Measurements from ENCODE around the gene FHOD1.

The FHOD1 gene

DNA sequence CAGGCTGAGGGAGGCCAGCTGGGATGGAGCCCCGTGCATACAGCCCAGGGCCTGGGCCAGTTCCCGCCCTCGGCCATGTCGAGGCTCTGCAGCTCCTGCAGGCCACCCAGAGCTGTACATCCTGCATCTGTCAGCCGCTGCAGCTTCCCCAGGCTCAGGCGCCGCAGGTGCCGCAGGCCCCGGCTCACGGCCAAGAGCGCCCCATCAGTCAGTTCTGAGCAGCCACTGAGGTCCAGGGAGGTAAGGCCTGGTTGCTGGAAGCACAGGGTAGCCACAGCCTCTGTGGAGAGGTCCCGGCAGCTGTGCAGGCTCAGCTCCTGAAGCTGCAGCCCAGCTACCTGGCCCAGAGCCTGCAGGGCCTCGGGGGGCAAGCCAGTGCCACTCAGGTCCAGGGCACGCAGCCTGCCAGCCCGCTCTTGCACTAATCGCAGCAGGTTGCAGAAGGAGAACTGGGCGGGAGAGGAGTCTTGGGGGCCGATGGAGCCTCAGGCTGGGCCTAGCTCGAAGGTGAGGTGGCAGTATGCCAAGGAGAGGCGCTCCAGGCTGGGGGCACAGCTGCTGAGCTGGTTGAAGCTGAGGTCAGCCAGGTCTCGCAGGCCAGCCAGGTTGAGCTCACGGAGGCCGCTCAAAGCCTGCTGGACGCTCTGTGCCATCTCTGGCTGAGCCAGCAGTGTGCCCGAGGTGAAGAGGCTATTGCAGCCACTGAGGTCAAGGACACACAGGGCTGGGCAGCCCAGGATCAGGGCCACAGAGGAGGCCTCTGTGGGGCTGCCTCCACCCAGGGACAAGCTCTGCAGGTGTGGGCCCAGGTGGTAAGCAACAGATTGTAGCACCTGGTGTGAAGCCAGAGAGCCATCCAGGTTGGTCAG, 37.0 kb downstream of the FHOD1 start:
- DNase-seq (ENCODE audit: low read depth in 1 of 2, low spot score in 1 of 2) = no peak
- TF ChIP-seq, protein P1, sequence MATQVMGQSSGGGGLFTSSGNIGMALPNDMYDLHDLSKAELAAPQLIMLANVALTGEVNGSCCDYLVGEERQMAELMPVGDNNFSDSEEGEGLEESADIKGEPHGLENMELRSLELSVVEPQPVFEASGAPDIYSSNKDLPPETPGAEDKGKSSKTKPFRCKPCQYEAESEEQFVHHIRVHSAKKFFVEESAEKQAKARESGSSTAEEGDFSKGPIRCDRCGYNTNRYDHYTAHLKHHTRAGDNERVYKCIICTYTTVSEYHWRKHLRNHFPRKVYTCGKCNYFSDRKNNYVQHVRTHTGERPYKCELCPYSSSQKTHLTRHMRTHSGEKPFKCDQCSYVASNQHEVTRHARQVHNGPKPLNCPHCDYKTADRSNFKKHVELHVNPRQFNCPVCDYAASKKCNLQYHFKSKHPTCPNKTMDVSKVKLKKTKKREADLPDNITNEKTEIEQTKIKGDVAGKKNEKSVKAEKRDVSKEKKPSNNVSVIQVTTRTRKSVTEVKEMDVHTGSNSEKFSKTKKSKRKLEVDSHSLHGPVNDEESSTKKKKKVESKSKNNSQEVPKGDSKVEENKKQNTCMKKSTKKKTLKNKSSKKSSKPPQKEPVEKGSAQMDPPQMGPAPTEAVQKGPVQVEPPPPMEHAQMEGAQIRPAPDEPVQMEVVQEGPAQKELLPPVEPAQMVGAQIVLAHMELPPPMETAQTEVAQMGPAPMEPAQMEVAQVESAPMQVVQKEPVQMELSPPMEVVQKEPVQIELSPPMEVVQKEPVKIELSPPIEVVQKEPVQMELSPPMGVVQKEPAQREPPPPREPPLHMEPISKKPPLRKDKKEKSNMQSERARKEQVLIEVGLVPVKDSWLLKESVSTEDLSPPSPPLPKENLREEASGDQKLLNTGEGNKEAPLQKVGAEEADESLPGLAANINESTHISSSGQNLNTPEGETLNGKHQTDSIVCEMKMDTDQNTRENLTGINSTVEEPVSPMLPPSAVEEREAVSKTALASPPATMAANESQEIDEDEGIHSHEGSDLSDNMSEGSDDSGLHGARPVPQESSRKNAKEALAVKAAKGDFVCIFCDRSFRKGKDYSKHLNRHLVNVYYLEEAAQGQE (IDR thresholded peaks at IDR 0.05; ENCODE audit: insufficient replicate concordance, low read depth) = no peak
- no peak for TF ChIP-seq SPI1 (IDR thresholded peaks at IDR 0.05; ENCODE audit: borderline replicate concordance, low read depth)
- TF ChIP-seq GABPA (IDR thresholded peaks at IDR 0.05; ENCODE audit: low read depth) = no peak
- no peak for TF ChIP-seq POLR2AphosphoS5 (IDR thresholded peaks at IDR 0.05; ENCODE audit: low read depth)
- Histone ChIP-seq H3K27me3 (ENCODE audit: insufficient read depth, poor library complexity, severe bottlenecking) (no peaks in the 10 kb centered on the region), H3K27ac (replicated peaks) (no peak overlapping the region), H3K4me3 (replicated peaks; ENCODE audit: insufficient read depth, low read length) (no peak overlapping the region)

DNA sequence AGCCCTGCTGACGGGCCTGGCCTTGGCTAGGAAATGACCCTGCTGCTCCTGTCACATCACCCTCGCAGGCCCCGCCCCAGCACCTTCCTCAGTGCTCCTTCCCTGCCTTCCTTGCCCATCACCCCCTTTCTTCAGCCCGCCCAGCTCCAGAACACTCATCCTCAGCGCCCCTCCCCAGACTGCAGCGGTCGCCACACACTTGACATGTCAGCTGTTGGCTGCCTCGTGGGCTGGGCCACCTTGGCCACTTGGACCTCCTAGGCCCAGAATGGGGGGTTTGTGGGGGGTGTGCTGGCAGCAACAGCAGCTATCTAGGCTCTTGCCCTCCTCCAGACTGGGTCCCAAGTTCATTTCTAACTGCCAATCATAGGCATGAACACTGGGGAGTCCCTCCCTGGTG, 37.7 kb downstream of the FHOD1 start:
- no peak overlapping the region for H3K27ac ChIP-seq (replicated peaks)
- TF ChIP-seq POLR2AphosphoS5 (IDR thresholded peaks at IDR 0.05; ENCODE audit: low read depth) = no peak
- H3K27me3 ChIP-seq (ENCODE audit: insufficient read depth, poor library complexity, severe bottlenecking) = no peaks in the 10 kb centered on the region
- no peak for DNase-seq (ENCODE audit: low read depth in 1 of 2, low spot score in 1 of 2)
- H3K4me3 ChIP-seq (replicated peaks; ENCODE audit: insufficient read depth, low read length) = no peak overlapping the region

DNA sequence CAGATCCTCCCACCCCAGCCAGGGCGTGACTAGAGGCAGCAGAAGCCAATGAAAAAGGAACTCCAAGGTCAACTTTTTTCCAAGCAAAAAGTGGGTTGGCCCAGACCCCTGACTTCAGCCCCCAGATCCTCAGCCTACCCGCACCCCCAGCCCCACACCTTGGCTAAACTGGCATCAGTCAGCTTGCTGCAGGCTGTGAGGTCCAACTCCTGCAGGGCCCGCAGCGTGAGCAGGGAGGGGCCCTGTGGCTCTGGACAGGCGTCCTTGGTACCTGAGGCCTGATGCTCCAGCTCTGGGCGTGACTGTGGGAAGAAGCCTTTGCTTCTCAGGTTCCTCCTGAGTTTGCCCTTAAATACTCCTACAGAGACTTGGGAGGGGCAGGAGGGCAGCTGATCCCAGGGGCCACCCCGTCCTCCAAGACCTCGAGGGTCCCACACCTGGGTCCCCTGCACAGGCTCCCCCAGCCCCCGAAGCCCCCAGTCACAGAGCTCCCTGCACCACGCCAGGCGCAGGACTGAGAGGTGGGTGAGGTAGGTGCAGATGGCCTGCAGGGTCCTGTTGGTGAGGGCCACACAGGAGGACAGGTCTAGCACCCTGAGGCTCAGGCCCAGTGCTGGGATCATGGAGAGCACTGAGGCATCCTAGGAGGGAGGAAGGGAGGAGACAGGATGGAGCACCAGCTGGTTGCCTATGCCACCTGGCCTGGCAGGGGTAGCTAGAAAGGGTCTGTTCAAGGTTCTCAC, 39.0 kb downstream of the FHOD1 start:
- DNase-seq (ENCODE audit: low read depth in 1 of 2, low spot score in 1 of 2) = no peak
- Histone ChIP-seq H3K27me3 (ENCODE audit: insufficient read depth, poor library complexity, severe bottlenecking) (no peaks in the 10 kb centered on the region), H3K4me3 (replicated peaks; ENCODE audit: insufficient read depth, low read length) (no peak overlapping the region), H3K27ac (replicated peaks) (no peak overlapping the region)
- TF ChIP-seq, protein P1 (IDR thresholded peaks at IDR 0.05; ENCODE audit: insufficient replicate concordance, low read depth) = no peak
- no peak for TF ChIP-seq GABPA (IDR thresholded peaks at IDR 0.05; ENCODE audit: low read depth)
- TF ChIP-seq CTCF (IDR thresholded peaks at IDR 0.05; ENCODE audit: insufficient read depth, low read length) = no peak
- TF ChIP-seq POLR2AphosphoS5 (IDR thresholded peaks at IDR 0.05; ENCODE audit: low read depth) = no peak
- no peak for TF ChIP-seq SPI1 (IDR thresholded peaks at IDR 0.05; ENCODE audit: borderline replicate concordance, low read depth)

DNA sequence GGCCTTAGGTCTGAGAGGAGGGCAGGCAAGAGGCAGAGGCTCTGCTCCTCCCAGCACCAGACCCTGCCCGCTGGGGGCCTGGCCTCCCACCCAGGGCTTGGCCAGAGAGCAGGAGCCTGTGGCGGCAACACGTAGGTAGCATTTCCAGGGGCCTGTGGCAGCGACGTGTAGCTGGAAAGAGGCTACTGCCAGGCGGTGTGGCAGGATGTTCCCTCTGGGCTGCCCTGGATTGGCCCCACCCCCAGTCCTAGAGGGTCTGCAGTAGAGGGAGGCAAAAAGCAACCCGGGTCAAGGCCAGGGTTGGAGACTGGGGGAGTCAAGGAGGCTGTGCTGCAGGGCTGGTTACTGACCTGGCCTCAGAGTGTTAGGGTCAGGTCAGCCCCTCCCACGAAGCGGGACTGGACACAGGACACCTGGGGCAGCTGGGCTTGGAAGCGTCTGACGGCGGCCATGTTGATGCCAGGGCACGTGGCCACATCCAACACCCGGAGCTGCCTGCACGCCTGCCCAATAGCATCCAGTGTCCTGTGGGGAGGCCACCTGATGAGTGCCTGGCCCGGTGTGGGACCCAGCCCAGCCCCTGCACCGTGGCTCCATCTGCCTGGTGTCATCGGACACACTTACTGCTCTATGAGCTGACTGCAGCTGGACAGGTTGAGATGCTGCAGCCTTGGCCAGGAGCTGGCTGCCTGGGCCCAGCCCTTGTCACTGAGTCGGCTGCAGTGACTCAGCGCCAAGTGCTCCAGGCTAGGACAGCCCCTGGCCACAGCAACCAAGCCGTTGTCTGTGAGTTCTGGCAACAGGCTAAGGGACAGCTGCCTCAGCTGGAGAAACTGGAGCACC, 39.8 kb downstream of the FHOD1 start:
- DNase-seq (ENCODE audit: low read depth in 1 of 2, low spot score in 1 of 2) = no peak
- TF ChIP-seq, protein P1 (IDR thresholded peaks at IDR 0.05; ENCODE audit: insufficient replicate concordance, low read depth) = no peak
- TF ChIP-seq POLR2AphosphoS5 (IDR thresholded peaks at IDR 0.05; ENCODE audit: low read depth) = peak; percentile 19; the same call in 1 of the 2 replicates
- H3K27me3 ChIP-seq (ENCODE audit: insufficient read depth, poor library complexity, severe bottlenecking) = no peaks in the 10 kb centered on the region
- no peak overlapping the region for H3K27ac ChIP-seq (replicated peaks)
- no peak overlapping the region for H3K4me3 ChIP-seq (replicated peaks; ENCODE audit: insufficient read depth, low read length)

All from HL-60 (cell line).